ENCODE results near the gene UBE2O. TPM values are rescaled to one million over a fixed set of nuclear protein-coding genes. Genes with fewer than 3 reads are reported as not detected.
A peak's percentile ranks its signal among the peaks of the same experiment; 100 is the strongest.

UBE2O gene
- total and polyA plus RNA-seq, 8 donors, result 10.4 to 19.8 (median 15.9) TPM

DNA sequence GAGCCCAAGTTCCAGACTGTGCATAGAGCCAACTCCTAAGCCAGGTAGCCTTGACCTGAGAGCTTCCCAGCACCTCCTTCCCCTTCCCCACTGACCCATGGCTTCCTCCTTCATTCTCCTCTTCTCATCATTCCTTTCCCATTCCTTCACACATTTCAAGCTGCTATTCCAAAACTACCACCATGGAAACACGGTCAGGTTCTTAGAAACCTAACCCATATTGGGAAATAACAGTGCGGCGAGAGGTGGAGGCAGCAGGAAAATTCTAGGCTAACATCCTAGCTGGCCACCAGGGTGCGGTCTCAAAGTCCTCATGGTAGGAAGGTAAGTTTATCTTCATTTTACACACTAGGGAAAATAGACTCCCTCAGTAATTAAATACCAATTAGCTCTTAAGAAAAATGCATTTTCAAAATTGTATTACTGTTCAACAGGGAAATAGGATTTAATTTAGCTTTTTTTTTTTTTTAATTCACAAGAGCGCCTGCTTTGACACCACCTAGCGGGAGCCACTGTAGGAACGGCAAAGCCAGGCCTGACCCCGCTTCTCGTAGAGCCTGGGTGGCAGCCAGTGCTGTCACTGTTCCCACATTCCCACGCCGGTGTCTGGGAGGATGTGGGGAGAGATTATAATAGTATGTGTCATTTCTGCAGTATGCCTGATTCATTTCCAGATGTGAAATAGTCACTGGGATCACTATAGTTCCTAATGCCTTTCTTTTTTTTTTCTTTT lies 82.5 kb downstream of the UBE2O start:
- no peaks in the 10 kb centered on the region for H3K27me3 ChIP-seq
- peak in 3 of 4 donors; percentile 21 to 48 (median 38) for TF ChIP-seq CTCF (IDR thresholded peaks at IDR 0.05)
- peak; percentile 72 to 86 (median 84) for ATAC-seq
- H3K4me3 ChIP-seq, result no peak overlapping the region
- peak in 5 of 6 donors; percentile 47 to 72 (median 68) for DNase-seq
- no peak for FAIRE-seq
- no peaks in the 10 kb centered on the region for H3K9me3 ChIP-seq
- H3K4me1 ChIP-seq, result no peaks in the 10 kb centered on the region
- intact Hi-C loops (cut with DNase I), result no loop called here
- peak overlapping the region in 2 of 4 donors; percentile 31 to 47 for H3K27ac ChIP-seq
- whole genome bisulfite sequencing, 2 donors, result 25 to 29% methylated on average over 11 of the region's 11 CpGs
- no peaks in the 10 kb centered on the region for H3K36me3 ChIP-seq

- Histone ChIP-seq H3K27ac (peak overlapping the region in 1 of 4 donors; percentile 31), H3K27me3 (no peaks in the 10 kb centered on the region), H3K4me1 (no peaks in the 10 kb centered on the region), H3K36me3 (no peaks in the 10 kb centered on the region), H3K9me3 (no peaks in the 10 kb centered on the region), H3K4me3 (no peak overlapping the region)
- WGBS, 2 donors, result 80 to 84% methylated on average over 7 of the region's 7 CpGs
- FAIRE-seq, result no peak
- ATAC-seq, result no peak
- no peak for DNase-seq
- TF ChIP-seq CTCF (IDR thresholded peaks at IDR 0.05), result no peak
- intact Hi-C loops (cut with DNase I), result no loop called here
These were observed 83.1 kb downstream of the UBE2O start for GRCh38 chr17:76369804-76370203.

- no peak for TF ChIP-seq CTCF (IDR thresholded peaks at IDR 0.05)
- FAIRE-seq, result no peak
- Histone ChIP-seq H3K9me3 (no peaks in the 10 kb centered on the region), H3K4me3 (no peak overlapping the region), H3K36me3 (no peaks in the 10 kb centered on the region), H3K4me1 (no peaks in the 10 kb centered on the region), H3K27me3 (no peaks in the 10 kb centered on the region), H3K27ac (no peak overlapping the region)
- ATAC-seq, result no peak
- 83 to 90% methylated on average over 10 of the region's 10 CpGs for WGBS, 2 donors
- intact Hi-C loops (cut with DNase I), result no loop called here
- DNase-seq, result no peak
These were observed 83.6 kb downstream of the UBE2O start for GRCh38 chr17:76369379-76369778.

GRCh38 chr17:76368545-76368944 lies 84.4 kb downstream of the UBE2O start:
- FAIRE-seq (no peak), DNase-seq (no peak), ATAC-seq (no peak)
- TF ChIP-seq CTCF (IDR thresholded peaks at IDR 0.05), result no peak
- intact Hi-C loops (cut with DNase I), result no loop called here
- 87 to 88% methylated on average over 11 of the region's 11 CpGs for WGBS, 2 donors
- Histone ChIP-seq H3K9me3 (no peaks in the 10 kb centered on the region), H3K4me3 (no peak overlapping the region), H3K36me3 (no peaks in the 10 kb centered on the region), H3K4me1 (no peaks in the 10 kb centered on the region), H3K27ac (no peak overlapping the region), H3K27me3 (no peaks in the 10 kb centered on the region)

GRCh38 chr17:76367642-76368041 lies 85.3 kb downstream of the UBE2O start:
- intact Hi-C loops (cut with DNase I), result no loop called here
- Histone ChIP-seq H3K4me3 (no peak overlapping the region), H3K27ac (no peak overlapping the region), H3K9me3 (no peaks in the 10 kb centered on the region), H3K36me3 (no peaks in the 10 kb centered on the region), H3K27me3 (no peaks in the 10 kb centered on the region), H3K4me1 (no peaks in the 10 kb centered on the region)
- FAIRE-seq (no peak), ATAC-seq (no peak), DNase-seq (no peak)
- no peak for TF ChIP-seq CTCF (IDR thresholded peaks at IDR 0.05)
- 62 to 64% methylated on average over 6 of the region's 6 CpGs for WGBS, 2 donors
